Kidney (tissue), 14 donors: ENCODE results near the gene LRRC1. TPM values are rescaled to one million over a fixed set of nuclear protein-coding genes. Genes with fewer than 3 reads are reported as not detected.

Source experiments
- DNase-seq, 5 donors: peaks; one replicate each; pipeline ENCODE4 v3.0.0-alpha.2; 2013 to 2020
- FAIRE-seq: peaks from 2 replicates; lab custom pipeline; 2012; peaks lifted over from hg19 to GRCh38; lab: Jason Lieb, UNC
- H3K27ac ChIP-seq, 2 donors: one replicate each; pipeline ENCODE4 v1.7.0; 2013; ENCODE audit warnings: low read depth in 2 of 2, low read length in 2 of 2, inconsistent platforms in 1 of 2
- H3K27me3 ChIP-seq: one replicate; pipeline ENCODE4 v1.7.1; 2013; ENCODE audit warnings: low read length, inconsistent platforms; ENCODE audit not compliant: control insufficient read depth, insufficient read depth
- H3K36me3 ChIP-seq, 3 donors: one replicate each; pipeline versions ENCODE4 v1.7.0 to v1.7.1; 2013; ENCODE audit warnings: low read length in 3 of 3, control low read depth in 1 of 3, inconsistent platforms in 1 of 3; ENCODE audit not compliant: insufficient read depth in 3 of 3, control insufficient read depth in 2 of 3
- H3K4me1 ChIP-seq, 3 donors: one replicate each; pipeline versions ENCODE4 v1.7.0 to v1.7.1; 2013; ENCODE audit warnings: low read length in 3 of 3, inconsistent platforms in 1 of 3, low read depth in 1 of 3; ENCODE audit not compliant: control insufficient read depth in 2 of 3, insufficient read depth in 2 of 3
- H3K4me3 ChIP-seq, 3 donors: one replicate each; pipeline versions ENCODE4 v1.7.0 to v1.8.1; 2013; ENCODE audit warnings: low read length in 3 of 3, control low read depth in 1 of 3, inconsistent platforms in 1 of 3
- H3K9ac ChIP-seq, 3 donors: one replicate each; pipeline versions ENCODE4 v1.7.0 to v1.7.1; 2013; ENCODE audit warnings: low read length in 3 of 3, control low read depth in 1 of 3, inconsistent platforms in 1 of 3
- H3K9me3 ChIP-seq, 3 donors: one replicate each; pipeline versions ENCODE4 v1.7.0 to v1.7.1; 2013; ENCODE audit warnings: low read length in 3 of 3, control low read depth in 1 of 3, inconsistent platforms in 1 of 3; ENCODE audit not compliant: control insufficient read depth in 2 of 3, insufficient read depth in 1 of 3
- intact Hi-C: fragments of 100-400 bp; cut with DNase I; formaldehyde crosslinking; loops from one replicate; pipeline ENCODE4 v1.11.1; 2022
- polyA plus RNA-seq: library from polyadenylated mRNA; stranded (reverse); fragments of 350-450 nt; fragmentation: Illumina TruSeq; extraction: RNeasy Lipid Tissue Mini Kit (QIAGEN cat#74804); gene quantifications from one replicate; pipeline ENCODE4 v1.2.3, GENCODE V29; 2014; ENCODE audit warnings: low read depth, low replicate concordance; ENCODE audit not compliant: insufficient read depth
- total RNA-seq: library from RNA; stranded (reverse); fragmentation: NEBNext Ultra II Directional; extraction: Animal tissue kit (Norgen Biotek cat#: 25700); gene quantifications from one replicate; pipeline ENCODE4 v1.2.1, GENCODE V29; 2021
- TF ChIP-seq, protein P1 (sequence below): IDR thresholded peaks from 3 replicates; pipeline ENCODE4 v1.5.1; 2012; ENCODE audit warnings: mild to moderate bottlenecking, moderate library complexity, borderline replicate concordance; ENCODE audit not compliant: insufficient read depth; ENCODE audit errors: extremely low read depth
- donor health status: control.
- donor health status: control.
- donor health status: control.
- donor health status: control.
- donor health status: control.
- donor health status: DM: yes; HTN: yes; CAD: no.
- donor health status: Normal renal cell carcinoma (clear cell type).

Gene LRRC1
- total and polyA plus RNA-seq, 2 donors from 2014 or later = 7.8 to 12.6 TPM

DNA sequence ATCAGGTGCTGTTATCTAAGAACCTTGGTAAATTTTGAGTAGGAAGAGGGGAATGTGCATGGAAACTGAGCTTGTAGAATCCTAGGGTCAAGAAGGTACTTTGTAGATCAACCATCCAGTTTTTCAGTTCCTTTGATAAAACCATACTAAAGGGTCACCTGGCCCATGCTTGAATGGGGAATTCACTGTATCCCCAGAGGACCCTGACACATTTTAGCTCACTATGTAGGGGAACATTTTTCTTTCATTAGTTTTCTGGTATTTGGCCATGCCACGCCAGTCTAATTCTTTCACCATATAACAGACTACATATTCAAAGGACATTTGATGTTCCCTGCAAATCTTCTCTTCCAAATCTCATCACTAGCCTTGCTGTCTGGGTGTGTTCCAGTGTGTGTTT is 29.9 kb downstream of the LRRC1 start:
- intact Hi-C loops = no loop called here
- no peaks in the 10 kb centered on the region for H3K27me3 ChIP-seq
- H3K9me3 ChIP-seq = no peaks in the 10 kb centered on the region
- H3K4me3 ChIP-seq = no peak overlapping the region
- no peak for FAIRE-seq
- no peak overlapping the region for H3K9ac ChIP-seq
- H3K4me1 ChIP-seq = peaks cover 0 to 3% (median 0%) of the 10 kb centered on the region in 3 donors
- no peak overlapping the region for H3K27ac ChIP-seq
- no peaks in the 10 kb centered on the region for H3K36me3 ChIP-seq
- TF ChIP-seq, protein P1, sequence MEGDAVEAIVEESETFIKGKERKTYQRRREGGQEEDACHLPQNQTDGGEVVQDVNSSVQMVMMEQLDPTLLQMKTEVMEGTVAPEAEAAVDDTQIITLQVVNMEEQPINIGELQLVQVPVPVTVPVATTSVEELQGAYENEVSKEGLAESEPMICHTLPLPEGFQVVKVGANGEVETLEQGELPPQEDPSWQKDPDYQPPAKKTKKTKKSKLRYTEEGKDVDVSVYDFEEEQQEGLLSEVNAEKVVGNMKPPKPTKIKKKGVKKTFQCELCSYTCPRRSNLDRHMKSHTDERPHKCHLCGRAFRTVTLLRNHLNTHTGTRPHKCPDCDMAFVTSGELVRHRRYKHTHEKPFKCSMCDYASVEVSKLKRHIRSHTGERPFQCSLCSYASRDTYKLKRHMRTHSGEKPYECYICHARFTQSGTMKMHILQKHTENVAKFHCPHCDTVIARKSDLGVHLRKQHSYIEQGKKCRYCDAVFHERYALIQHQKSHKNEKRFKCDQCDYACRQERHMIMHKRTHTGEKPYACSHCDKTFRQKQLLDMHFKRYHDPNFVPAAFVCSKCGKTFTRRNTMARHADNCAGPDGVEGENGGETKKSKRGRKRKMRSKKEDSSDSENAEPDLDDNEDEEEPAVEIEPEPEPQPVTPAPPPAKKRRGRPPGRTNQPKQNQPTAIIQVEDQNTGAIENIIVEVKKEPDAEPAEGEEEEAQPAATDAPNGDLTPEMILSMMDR = no peak
- DNase-seq = no peak

DNA sequence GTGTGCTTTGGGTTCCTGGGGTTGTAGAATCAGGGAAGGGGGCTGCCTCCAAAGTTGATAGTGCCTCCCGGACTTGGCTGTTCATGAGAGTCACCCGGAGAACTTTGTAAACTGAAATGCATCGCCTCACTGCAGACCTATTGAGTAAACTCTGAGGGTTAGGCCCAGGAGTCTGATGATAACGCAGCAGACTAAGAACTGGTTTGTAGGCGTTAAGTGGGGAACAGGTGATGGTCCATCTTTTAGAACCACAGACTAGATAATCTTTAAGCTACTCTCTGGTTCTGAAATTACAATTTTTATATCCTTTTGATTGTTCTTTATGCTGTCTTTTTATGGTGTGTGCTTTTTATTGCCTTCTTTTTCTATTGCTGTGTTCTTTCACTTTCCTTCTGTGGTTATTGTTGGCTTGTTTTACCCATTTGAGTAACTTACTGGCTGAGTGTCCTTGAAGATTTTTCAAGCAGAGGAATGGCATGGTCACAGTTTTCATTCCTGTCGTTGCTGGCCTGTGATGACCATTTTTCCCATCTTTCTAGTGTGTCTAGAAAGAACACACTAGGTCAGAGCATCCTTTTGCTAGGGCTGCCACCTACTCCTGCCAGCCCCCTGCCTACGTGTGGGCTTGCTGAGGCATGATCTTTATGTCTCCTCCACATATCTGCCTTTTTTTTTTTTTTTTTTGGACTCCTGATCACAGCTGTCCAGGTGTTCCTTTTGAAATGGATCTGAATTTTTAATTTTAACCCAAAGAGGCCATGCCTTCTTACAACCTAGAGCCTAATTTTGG is 30.9 kb downstream of the LRRC1 start:
- Histone ChIP-seq H3K9me3 (no peaks in the 10 kb centered on the region), H3K9ac (no peak overlapping the region), H3K36me3 (no peaks in the 10 kb centered on the region), H3K4me1 (peaks cover 0 to 3% (median 0%) of the 10 kb centered on the region in 3 donors), H3K4me3 (no peak overlapping the region), H3K27ac (no peak overlapping the region), H3K27me3 (no peaks in the 10 kb centered on the region)
- intact Hi-C loops = no loop called here
- FAIRE-seq = no peak
- DNase-seq = no peak
- TF ChIP-seq, protein P1 = no peak

DNA sequence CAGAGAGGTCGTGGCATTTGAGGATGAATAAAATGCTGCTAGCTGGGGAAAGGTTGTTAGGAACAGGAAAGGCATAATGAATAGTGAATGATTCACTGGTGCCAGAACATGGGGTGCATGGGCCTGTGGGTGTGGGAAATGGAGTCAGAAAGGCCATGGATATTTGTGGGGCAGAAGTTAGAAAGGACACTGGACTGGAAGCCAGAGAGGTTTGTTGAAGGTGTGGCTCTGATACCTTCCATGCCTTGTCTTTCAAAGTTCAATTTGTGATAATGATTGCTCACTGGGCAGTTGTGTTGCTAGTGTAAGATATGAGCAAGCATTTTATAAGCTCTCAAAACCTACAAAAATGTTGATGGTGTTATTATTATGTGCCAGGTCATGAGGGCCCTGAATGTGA is 32.7 kb downstream of the LRRC1 start:
- no peaks in the 10 kb centered on the region for H3K27me3 ChIP-seq
- H3K4me3 ChIP-seq = no peak overlapping the region
- H3K27ac ChIP-seq = no peak overlapping the region
- TF ChIP-seq, protein P1 = no peak
- no peak for FAIRE-seq
- H3K4me1 ChIP-seq = peaks cover 0 to 3% (median 0%) of the 10 kb centered on the region in 3 donors
- no peak overlapping the region for H3K9ac ChIP-seq
- intact Hi-C loops = no loop called here
- no peaks in the 10 kb centered on the region for H3K36me3 ChIP-seq
- no peaks in the 10 kb centered on the region for H3K9me3 ChIP-seq
- no peak for DNase-seq
